AG09319 (cell line): ENCODE measurements around the gene BCAS1.

Source experiments
- DNase-seq: peaks from one replicate; pipeline ENCODE4 v3.0.0-alpha.2; 2010; ENCODE audit warnings: low read depth; ENCODE audit errors: extremely low read depth
- TF ChIP-seq, protein P1 (sequence below): IDR thresholded peaks from 2 replicates; pipeline ENCODE4 v1.5.1; 2011; ENCODE audit warnings: low read depth, mild to moderate bottlenecking, inconsistent platforms, low read length, moderate library complexity

The BCAS1 gene

DNA sequence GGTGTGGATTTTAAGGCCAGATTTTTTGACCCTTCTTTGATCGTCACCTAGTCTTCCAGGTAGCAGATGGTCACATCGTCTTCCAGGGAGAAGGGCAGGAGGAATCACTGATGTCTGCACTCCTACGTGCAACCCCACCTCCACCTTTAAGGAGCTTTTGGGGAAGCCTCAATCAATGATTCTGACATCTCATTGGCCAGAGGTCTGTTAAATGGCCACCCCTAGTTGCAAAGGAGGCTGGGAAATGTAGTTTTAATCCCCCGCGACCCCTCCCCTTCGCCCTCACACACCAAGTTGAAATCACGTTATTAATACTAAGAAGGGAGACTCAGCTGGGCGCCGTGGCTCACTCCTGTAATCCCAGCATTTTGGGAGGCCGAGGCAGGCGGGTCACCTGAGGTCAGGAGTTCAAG is 151.4 kb downstream of the BCAS1 start:
- TF ChIP-seq, protein P1, sequence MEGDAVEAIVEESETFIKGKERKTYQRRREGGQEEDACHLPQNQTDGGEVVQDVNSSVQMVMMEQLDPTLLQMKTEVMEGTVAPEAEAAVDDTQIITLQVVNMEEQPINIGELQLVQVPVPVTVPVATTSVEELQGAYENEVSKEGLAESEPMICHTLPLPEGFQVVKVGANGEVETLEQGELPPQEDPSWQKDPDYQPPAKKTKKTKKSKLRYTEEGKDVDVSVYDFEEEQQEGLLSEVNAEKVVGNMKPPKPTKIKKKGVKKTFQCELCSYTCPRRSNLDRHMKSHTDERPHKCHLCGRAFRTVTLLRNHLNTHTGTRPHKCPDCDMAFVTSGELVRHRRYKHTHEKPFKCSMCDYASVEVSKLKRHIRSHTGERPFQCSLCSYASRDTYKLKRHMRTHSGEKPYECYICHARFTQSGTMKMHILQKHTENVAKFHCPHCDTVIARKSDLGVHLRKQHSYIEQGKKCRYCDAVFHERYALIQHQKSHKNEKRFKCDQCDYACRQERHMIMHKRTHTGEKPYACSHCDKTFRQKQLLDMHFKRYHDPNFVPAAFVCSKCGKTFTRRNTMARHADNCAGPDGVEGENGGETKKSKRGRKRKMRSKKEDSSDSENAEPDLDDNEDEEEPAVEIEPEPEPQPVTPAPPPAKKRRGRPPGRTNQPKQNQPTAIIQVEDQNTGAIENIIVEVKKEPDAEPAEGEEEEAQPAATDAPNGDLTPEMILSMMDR, result no peak
- DNase-seq, result no peak

DNA sequence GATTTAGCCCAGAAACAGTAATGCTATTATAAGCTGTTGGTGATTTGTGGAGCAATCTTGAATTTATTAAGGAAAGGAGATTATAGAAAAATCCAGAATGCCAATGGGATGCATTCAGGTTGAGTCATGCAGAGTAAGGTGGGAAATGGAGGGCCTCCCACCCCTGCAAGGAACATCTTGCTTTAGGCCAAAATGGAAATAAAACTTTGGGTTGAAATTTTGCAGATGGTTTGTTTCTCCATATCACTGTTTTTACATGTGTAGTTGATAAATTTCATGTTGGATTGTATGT is 152.4 kb downstream of the BCAS1 start:
- TF ChIP-seq, protein P1, result no peak
- DNase-seq, result no peak

DNA sequence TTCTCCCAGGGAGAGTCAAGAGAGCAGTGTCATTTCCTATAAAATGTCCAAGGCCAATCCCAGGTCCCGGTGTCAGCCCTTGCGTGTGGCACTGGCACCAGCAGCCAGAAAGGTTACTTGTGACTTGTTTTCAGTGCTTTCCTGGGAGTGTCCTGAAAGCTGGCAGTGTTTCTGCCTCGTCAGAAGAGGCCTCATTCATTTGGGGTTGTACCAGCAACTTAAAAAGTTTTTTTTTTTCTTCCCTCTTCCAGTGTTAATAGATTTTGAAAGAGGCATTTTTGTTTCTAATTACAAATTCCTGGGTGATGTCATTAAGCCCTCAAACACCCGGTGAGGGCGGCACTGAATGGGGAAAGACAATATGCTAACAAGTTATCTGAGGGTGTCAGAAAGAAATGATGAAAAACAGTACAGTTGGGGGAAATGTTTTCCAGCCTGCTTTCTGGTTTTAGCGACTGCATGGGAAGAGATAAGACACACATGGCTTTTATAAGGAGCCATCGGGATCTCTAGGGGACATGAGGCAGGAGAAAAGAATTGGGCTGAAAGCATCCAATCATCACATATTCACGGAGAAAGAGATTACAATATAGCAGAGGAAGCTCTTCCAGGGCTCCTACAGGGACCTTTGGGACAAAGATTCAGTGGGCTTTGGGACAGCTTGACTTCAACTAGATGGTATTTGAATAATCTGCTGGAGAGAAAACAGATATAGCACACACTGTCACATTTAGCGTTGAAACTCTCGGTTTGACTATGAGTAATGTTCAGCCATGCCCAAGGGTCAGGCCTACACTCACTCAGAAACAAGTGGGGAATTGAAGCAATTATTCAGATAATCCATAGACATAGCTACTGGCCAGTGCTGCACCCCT is 153.0 kb downstream of the BCAS1 start:
- TF ChIP-seq, protein P1, result no peak
- no peak for DNase-seq

DNA sequence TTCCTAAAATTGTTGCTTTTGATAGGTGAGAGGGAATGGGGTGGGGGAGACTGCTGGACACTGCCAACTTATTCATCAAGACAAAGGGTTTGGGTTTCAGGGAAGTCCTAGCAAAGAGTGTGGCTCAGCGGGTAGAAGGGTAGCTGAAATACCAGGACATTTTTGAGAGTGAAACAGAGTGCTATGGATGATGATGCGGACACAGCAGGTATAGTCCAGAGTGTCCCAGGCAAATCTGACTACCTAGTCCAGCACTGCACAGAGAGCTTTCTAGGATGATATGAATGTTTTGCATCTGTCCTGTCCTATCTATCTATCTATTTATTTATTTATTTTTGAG is 154.3 kb downstream of the BCAS1 start:
- TF ChIP-seq, protein P1, result no peak
- no peak for DNase-seq

DNA sequence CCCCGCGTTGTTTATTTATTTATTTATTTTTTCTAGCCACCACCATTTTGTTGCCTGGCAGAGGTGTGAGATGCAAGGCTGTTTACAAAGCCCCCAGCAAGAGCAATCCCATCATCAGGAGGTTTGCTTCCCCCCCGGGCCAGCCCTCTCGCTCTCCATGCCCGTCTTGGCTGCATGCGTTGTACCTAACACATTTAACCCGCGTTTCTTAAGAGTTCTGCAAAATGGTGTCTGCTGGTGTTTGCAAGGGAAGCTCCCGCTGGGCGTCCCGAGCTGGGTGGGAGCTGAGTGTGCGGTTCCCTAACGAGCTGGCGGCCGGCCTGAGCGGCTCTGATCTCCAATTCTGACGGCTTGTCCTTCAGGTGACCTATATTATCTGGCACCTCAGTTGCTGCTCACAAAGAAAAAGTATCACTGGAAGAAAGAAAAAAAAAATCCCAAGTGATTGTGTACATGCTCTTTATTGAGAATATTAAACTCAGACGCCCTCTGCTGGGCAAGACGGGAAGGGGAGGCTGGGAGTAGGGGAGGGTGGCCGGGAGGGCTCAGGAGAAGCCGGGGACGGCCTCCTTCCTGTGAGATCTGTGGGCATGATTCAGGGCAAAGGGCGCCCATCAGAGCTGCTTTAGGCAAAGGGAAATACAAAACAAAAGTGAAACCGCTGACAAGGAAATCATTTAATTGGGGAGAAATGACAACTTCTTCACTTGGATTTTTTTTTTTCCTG is 154.8 kb downstream of the BCAS1 start:
- TF ChIP-seq, protein P1, result peak; percentile 85
- peak; percentile 80 for DNase-seq

DNA sequence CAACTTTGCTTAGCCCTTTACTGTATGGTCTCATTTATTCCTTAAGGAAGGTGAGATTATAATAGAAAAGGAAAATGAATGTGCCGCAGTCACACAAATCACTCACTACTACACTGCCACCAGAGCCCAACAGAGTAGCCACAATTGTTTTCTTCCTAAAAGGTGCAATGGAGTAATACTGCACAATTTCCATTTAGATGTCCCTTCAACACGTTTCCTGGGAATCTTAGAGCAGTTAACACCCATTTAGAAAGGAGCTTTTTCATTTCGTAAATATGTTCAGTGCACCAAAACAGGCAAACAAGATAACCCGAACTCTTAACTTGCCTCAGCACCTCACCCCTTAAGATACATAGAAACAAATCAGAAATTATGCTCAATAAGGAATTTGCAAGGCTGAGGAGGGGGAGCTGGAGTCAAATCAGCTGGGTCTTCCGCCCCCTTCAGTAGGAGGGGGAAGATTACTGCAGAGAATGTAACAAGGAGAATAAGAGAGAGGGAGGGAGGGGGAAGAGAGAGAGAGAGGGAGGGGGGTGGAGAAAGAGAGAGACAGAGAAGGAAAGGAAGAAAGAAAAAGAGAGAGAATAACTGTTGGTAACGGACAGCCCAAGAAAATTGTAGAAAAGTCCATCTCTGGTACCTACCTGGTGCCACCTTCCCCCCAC is 155.5 kb downstream of the BCAS1 start:
- TF ChIP-seq, protein P1, result peak; percentile 5
- DNase-seq, result no peak
